Measurements from ENCODE around the gene SLIT1. TPM values are rescaled to one million over a fixed set of nuclear protein-coding genes. Genes with fewer than 3 reads are reported as not detected.

SLIT1 gene
- total and polyA plus RNA-seq, 2 of the 8 experiments (the other 6 are each of a cell fraction or from before 2014, with no cell fraction given), result 0.70 to 0.88 TPM

DNA sequence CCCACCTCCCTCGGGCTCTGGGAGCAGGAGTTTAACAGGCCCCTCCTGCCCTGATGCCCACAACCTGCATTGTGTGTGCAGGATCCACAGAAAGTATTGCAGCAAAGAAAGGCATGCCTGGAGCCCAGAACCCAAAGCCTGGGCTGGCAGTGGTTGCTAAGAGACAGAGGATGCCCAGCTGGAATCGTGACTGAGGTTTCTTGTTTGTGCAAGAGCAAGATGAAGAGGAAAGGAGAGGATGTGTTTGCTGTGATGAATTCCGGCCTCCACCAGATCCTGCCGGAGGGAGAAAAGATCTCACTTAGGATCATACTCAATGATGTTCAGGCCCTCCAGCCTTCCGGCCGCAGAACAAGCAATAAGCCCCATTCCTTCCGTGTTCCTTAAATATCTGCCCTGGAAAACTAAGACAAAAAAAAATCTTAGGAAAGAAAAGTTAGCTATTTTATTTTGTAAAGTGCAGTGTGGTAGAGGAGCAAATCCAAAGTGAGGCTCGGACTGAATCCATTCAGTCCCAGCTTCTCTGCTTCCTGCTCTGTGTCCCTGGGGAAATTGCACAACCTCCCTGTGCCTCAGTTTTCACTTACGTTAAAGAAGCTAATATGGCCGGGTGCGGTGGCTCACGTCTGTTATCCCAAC, 57.1 kb downstream of the SLIT1 start:
- TF ChIP-seq RFX5 (IDR thresholded peaks at IDR 0.05; ENCODE audit: borderline replicate concordance, low read depth, low read length) (no peak), BACH1 (IDR thresholded peaks at IDR 0.05; ENCODE audit: low read length) (no peak), BRCA1 (IDR thresholded peaks at IDR 0.05; ENCODE audit: low read depth, low read length) (no peak), SP2 (IDR thresholded peaks at IDR 0.05; ENCODE audit: low read length) (no peak)
- DNase-seq (ENCODE audit: low read depth in 1 of 2, low spot score in 2 of 2) (no peak), FAIRE-seq (no peak)
- Histone ChIP-seq H2AFZ (ENCODE audit: low read length) (no peak overlapping the region), H2BK12ac (ENCODE audit: low read depth, low read length) (no peak overlapping the region), H3K23ac (ENCODE audit: insufficient read length) (no peak overlapping the region), H4K20me1 (replicated peaks in 1 of 2; ENCODE audit: control insufficient read depth in 1 of 2, insufficient read depth in 2 of 2, low read length in 2 of 2) (no peaks in the 10 kb centered on the region), H3K14ac (ENCODE audit: insufficient read length) (no peak overlapping the region), H3K9ac (replicated peaks in 1 of 4; ENCODE audit: extremely low read depth in 1 of 4, low read depth in 3 of 4, low read length in 3 of 4) (no peak overlapping the region), H3K4me1 (replicated peaks in 1 of 4; ENCODE audit: control insufficient read depth in 3 of 4, insufficient read depth in 4 of 4, low read length in 3 of 4) (0 out of 7 replicates have a peak, but pooled peaks cover 0 to 2% (median 0%) of the 10 kb centered on the region in 4 experiments), H4K91ac (replicated peaks; ENCODE audit: insufficient read length, low read length) (no peak overlapping the region), H2BK120ac (replicated peaks; ENCODE audit: low read depth, low read length) (no peak overlapping the region), H3K27me3 (replicated peaks in 1 of 4; ENCODE audit: control insufficient read depth in 3 of 4, extremely low read depth in 1 of 4, insufficient read depth in 3 of 4, low read length in 3 of 4) (no peaks in the 10 kb centered on the region), H3K79me2 (ENCODE audit: control insufficient read depth in 1 of 2, insufficient read depth in 2 of 2, low read length in 2 of 2) (no peaks in the 10 kb centered on the region), H2BK5ac (ENCODE audit: low read depth, low read length) (no peak overlapping the region), H3K23me2 (ENCODE audit: low read depth, low read length) (no peaks in the 10 kb centered on the region), H3K79me1 (ENCODE audit: low read depth, low read length) (no peaks in the 10 kb centered on the region), H3K27ac (ENCODE audit: low read depth, low read length) (no peak overlapping the region), H3K36me3 (ENCODE audit: control insufficient read depth in 2 of 4, insufficient read depth in 4 of 4, low read length in 3 of 4) (no peaks in the 10 kb centered on the region), H3K18ac (ENCODE audit: extremely low read depth, low read length) (no peak overlapping the region), H4K8ac (ENCODE audit: extremely low read depth, insufficient read depth, low read length) (no peak overlapping the region; the same call in 1 of the 2 replicates), H3K4me3 (ENCODE audit: extremely low read depth in 1 of 4, insufficient read depth in 2 of 4, low read depth in 3 of 4, low read length in 4 of 4) (no peak overlapping the region), H2BK15ac (ENCODE audit: low read length) (no peak overlapping the region), H2AK5ac (ENCODE audit: low read depth, low read length) (no peak overlapping the region), H3K4ac (replicated peaks; ENCODE audit: insufficient read length, low read depth, low read length) (no peak overlapping the region), H2BK20ac (ENCODE audit: low read length) (no peak overlapping the region), H3K9me3 (ENCODE audit: insufficient read depth in 2 of 2, low read depth in 1 of 2, low read length in 1 of 2) (no peaks in the 10 kb centered on the region), H3K56ac (replicated peaks; ENCODE audit: insufficient read length, low read depth, low read length) (no peak overlapping the region), H3K4me2 (ENCODE audit: insufficient read depth in 1 of 2, low read depth in 2 of 2, low read length in 2 of 2) (no peak overlapping the region), H4K5ac (ENCODE audit: insufficient read length, low read depth, low read length) (no peak overlapping the region)
- WGBS, 2 experiments (ENCODE audit: extremely low coverage in 1 of 2, insufficient coverage in 1 of 2, insufficient read length in 1 of 2, insufficient replicate concordance in 2 of 2, low coverage in 1 of 2, low lambda C conversion rate in 2 of 2, missing lambda C conversion rate in 1 of 2), result 87% methylated on average over 12 of the region's 12 CpGs; no CpG with 5 or more reads in 1 of the 2 experiments
- ChIA-PET POLR2A (ENCODE audit: partially characterized antibody) (no interaction called here), CTCF (ENCODE audit: partially characterized antibody) (interaction anchor here (0.8 to 43.6 kb wide), 10 partner anchors 3 to 572 kb away, joined by 3 to 759 read pairs (median 6); no protein-coding TSS in a partner anchor)

Measured in H1 (cell line).